ENCODE measurements around the gene GABRD.

Gene GABRD

DNA sequence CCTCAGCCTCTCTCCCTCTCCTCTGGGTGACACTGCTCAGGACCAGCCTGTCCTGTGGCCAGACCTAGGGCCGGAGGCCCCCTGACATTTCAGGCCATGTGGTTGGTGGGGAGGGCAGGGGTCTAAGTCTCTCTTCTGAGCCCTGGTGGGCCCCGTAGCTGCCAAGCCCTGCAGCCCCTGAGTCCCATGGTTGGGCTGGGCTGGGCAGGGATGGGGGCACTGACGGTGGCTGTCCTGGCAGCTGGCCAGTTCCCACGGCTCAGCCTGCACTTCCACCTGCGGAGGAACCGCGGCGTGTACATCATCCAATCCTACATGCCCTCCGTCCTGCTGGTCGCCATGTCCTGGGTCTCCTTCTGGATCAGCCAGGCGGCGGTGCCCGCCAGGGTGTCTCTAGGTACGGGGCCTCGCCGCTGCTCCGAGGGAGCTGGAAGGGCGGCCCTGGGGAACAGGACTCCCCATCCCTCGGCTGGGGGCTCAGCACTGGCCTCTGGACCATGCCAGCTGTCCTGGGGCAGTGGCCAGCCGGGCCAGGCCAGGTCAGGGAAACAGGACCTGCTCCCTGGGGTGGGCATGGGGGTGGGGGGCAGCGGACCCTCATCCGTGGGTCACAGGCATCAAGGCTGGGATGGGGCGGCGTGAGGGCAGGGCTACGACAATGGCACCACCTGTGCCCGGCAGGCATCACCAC lies 9.9 kb downstream of the GABRD start:
- DNase-seq, result no peak
- no peaks in the 10 kb centered on the region for H3K36me3 ChIP-seq
- no peak overlapping the region for H3K4me3 ChIP-seq (ENCODE audit: low read depth, low read length)
- H3K9me3 ChIP-seq (ENCODE audit: severe bottlenecking), result no peaks in the 10 kb centered on the region
- H3K27me3 ChIP-seq (ENCODE audit: insufficient read depth, low read depth, severe bottlenecking), result no peaks in the 10 kb centered on the region
- TF ChIP-seq, protein P1, sequence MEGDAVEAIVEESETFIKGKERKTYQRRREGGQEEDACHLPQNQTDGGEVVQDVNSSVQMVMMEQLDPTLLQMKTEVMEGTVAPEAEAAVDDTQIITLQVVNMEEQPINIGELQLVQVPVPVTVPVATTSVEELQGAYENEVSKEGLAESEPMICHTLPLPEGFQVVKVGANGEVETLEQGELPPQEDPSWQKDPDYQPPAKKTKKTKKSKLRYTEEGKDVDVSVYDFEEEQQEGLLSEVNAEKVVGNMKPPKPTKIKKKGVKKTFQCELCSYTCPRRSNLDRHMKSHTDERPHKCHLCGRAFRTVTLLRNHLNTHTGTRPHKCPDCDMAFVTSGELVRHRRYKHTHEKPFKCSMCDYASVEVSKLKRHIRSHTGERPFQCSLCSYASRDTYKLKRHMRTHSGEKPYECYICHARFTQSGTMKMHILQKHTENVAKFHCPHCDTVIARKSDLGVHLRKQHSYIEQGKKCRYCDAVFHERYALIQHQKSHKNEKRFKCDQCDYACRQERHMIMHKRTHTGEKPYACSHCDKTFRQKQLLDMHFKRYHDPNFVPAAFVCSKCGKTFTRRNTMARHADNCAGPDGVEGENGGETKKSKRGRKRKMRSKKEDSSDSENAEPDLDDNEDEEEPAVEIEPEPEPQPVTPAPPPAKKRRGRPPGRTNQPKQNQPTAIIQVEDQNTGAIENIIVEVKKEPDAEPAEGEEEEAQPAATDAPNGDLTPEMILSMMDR (IDR thresholded peaks at IDR 0.05; ENCODE audit: low read depth, low read length), result no peak
- H3K27ac ChIP-seq, result no peak overlapping the region

DNA sequence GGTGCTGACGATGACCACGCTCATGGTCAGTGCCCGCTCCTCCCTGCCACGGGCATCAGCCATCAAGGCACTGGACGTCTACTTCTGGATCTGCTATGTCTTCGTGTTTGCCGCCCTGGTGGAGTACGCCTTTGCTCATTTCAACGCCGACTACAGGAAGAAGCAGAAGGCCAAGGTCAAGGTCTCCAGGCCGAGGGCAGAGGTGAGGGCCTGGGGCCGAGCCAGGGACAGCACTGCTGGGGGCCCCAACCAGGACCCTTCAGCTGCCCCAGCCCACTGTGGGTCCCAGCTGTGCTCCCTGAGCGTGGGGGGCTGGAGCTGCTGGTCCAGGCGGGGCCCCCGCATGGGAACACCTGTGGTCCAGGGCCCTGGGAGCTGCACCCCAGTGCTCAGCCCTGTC lies 10.4 kb downstream of the GABRD start:
- Histone ChIP-seq H3K27ac (no peak overlapping the region), H3K4me3 (ENCODE audit: low read depth, low read length) (no peak overlapping the region), H3K36me3 (no peaks in the 10 kb centered on the region), H3K9me3 (ENCODE audit: severe bottlenecking) (no peaks in the 10 kb centered on the region), H3K27me3 (ENCODE audit: insufficient read depth, low read depth, severe bottlenecking) (no peaks in the 10 kb centered on the region)
- DNase-seq, result no peak
- TF ChIP-seq, protein P1 (IDR thresholded peaks at IDR 0.05; ENCODE audit: low read depth, low read length), result no peak

DNA sequence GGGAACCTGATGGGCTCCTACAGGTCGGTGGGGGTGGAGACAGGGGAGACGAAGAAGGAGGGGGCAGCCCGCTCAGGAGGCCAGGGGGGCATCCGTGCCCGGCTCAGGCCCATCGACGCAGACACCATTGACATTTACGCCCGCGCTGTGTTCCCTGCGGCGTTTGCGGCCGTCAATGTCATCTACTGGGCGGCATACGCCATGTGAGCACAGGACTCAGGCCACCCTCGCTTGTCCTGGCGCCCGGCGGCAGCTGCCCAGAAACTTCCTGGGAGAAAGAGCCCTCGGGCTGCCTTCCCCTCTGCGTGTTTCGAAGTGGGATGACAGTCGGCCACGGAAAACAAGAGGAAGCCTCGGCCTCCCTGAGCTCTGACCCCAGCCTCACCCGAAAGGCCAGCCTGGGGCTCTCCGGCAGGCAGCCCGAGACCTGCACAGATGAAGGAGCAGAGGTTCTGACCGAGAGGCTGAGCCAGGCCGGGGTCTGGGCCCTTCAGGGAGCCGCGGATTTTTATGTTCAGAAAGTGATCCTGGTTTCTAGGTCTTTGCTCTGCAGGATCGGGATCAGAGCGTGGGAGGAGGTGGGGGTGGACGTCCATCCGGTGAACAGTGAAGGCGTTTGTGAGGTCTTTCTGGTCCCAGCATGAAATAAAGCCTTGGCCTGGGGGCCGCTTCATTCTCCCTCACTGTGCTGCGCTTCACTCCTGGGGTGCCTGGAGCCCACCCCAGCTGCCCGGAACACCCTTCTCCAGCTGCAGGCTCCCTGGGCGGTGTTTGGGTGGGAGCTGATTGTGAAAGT lies 11.1 kb downstream of the GABRD start:
- no peak for DNase-seq
- Histone ChIP-seq H3K9me3 (ENCODE audit: severe bottlenecking) (no peaks in the 10 kb centered on the region), H3K4me3 (ENCODE audit: low read depth, low read length) (no peak overlapping the region), H3K27me3 (ENCODE audit: insufficient read depth, low read depth, severe bottlenecking) (no peaks in the 10 kb centered on the region), H3K27ac (no peak overlapping the region), H3K36me3 (no peaks in the 10 kb centered on the region)
- TF ChIP-seq, protein P1 (IDR thresholded peaks at IDR 0.05; ENCODE audit: low read depth, low read length), result no peak

DNA sequence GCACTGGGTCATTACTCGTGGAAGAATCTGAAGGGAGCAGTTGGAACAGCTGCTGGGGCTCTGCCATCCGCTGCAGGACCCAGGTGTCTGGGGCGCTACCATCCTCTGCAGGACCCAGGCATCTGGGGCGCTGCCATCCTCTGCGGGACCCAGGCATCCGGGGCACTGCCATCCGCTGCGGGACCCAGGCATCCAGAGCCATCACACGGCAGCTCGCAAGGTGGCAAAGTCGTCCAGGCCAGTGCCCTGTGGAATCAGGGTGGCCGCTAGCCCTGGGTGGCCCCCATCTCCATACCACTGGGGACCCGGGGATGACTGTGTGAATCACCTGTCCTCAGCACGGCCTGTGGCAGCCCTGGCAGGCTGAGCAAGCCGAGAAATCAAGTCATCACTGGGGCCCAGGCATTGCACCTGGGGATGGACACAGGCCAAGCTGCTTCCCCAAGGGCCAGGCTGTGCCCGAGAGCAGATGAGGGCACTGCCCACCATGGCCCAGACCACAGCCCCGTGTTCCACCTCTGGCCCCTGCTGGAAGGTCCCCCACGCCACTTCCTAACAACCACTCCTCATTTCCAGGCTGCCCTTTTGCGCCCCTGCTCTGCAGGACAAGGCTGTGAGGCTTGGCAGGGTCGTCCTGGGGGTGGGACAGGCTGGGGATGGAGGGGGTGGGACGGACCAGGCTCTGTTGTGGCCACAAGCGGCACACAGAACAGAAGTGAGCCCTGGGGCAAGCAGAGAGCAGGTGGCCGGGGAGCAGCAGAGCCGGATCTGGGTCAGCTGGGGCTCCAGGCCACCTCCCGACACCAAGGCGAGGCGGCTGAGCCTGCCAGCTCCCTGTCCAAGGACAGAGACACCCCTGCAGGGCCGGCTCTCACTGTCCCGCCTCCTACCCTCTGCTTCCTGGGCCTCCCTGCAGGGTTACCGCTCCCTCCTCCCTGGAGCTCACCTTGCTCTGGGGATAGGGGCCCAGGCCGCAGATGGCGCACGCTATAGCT lies 12.7 kb downstream of the GABRD start:
- H3K9me3 ChIP-seq (ENCODE audit: severe bottlenecking), result no peaks in the 10 kb centered on the region
- no peaks in the 10 kb centered on the region for H3K27me3 ChIP-seq (ENCODE audit: insufficient read depth, low read depth, severe bottlenecking)
- H3K27ac ChIP-seq, result no peak overlapping the region
- peak; percentile 39 for DNase-seq
- TF ChIP-seq, protein P1 (IDR thresholded peaks at IDR 0.05; ENCODE audit: low read depth, low read length), result no peak
- H3K4me3 ChIP-seq (ENCODE audit: low read depth, low read length), result no peak overlapping the region
- H3K36me3 ChIP-seq, result no peaks in the 10 kb centered on the region

DNA sequence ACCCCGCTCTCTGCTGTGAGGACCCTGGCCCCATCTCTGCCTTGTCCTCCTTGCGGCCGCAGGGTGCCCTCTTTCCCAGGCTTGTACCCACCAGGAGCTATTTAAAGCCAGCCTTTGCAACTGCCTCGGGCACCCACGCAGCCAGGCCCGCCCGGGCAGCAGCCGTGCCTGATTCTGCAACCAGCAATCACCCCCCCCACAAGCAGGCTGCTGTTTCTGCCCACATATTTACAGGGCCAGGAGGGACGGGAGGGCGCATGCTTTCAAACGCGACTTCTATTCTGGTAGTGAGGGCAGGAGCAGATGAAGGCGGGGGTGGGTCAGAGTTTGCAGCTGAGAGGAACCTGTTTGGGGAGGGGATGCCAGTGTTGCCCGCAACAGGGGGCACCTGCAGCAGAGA lies 13.6 kb downstream of the GABRD start:
- no peak for DNase-seq
- no peaks in the 10 kb centered on the region for H3K36me3 ChIP-seq
- H3K27me3 ChIP-seq (ENCODE audit: insufficient read depth, low read depth, severe bottlenecking), result no peaks in the 10 kb centered on the region
- TF ChIP-seq, protein P1 (IDR thresholded peaks at IDR 0.05; ENCODE audit: low read depth, low read length), result no peak
- no peak overlapping the region for H3K27ac ChIP-seq
- H3K9me3 ChIP-seq (ENCODE audit: severe bottlenecking), result no peaks in the 10 kb centered on the region
- no peak overlapping the region for H3K4me3 ChIP-seq (ENCODE audit: low read depth, low read length)
